ENCODE results near the gene IL3RA. TPM values are rescaled to one million over a fixed set of nuclear protein-coding genes. Genes with fewer than 3 reads are reported as not detected.

IL3RA gene
- total and polyA plus RNA-seq, 2 of the 8 experiments (the other 6 are each of a cell fraction or from before 2014, with no cell fraction given) = 0.11 TPM; not detected in 1

DNA sequence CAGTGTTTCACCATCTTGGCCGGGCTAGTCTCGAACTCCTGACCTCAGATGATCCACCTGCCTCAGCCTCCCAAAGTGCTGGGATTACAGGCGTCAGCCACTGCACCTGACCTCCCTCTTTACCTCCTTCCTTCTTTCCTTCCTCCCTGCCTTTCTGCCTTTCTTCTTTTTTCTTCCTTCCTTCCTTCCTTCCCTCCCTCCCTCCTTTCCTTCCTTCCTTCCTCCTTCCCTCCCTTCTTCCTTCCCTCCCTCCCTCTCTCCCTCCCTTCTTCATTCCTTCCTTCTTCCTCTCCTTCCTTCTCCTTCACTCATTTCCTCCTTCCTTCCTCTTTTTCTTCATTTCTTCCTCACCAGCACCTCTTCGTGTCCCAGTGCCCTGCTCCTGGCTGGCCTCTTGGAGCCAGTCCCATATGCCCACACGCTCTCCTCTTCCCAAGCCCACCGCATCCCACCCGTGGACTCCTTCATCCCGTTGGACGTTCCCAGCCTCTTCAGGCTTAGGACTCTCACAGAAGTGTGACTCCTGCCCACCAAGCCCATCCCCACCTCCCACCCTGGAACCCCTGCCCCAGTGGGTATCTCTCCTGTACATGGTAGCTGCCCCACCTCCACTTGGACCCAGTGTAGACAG is 45.4 kb upstream of the IL3RA start (continued):
- TF ChIP-seq CTBP2 (IDR thresholded peaks at IDR 0.05; ENCODE audit: borderline replicate concordance, insufficient read depth, insufficient read length, low read length) = no peak

Data from H1 (cell line).